ENCODE data around the gene CD80.
"Not testable (repeated sequence)": the region's sequence is repeated elsewhere in the genome, so short reads cannot be mapped to it uniquely, and the experiment has no call there.

Gene CD80

GRCh38 chr3:119571688-119572087 is 12.3 kb upstream of the CD80 start:
- no peak for DNase-seq (ENCODE audit: low spot score)
- POLR2A ChIA-PET (ENCODE audit: low non-redundant PET), result no interaction called here
- CTCF ChIA-PET, result no interaction called here
- TF ChIP-seq CTCF (conservative IDR thresholded peaks at IDR 0.05; ENCODE audit: low read depth), result no peak
- H3K27ac ChIP-seq, result no peak overlapping the region

- TF ChIP-seq CTCF (conservative IDR thresholded peaks at IDR 0.05; ENCODE audit: low read depth), result no peak
- H3K27ac ChIP-seq, result no peak overlapping the region
- ChIA-PET CTCF (no interaction called here), POLR2A (ENCODE audit: low non-redundant PET) (no interaction called here)
- DNase-seq (ENCODE audit: low spot score), result no peak
Measured at GRCh38 chr3:119571230-119571629, 11.8 kb upstream of the CD80 start.

GRCh38 chr3:119570229-119570628 is 10.8 kb upstream of the CD80 start:
- no peak for TF ChIP-seq CTCF (conservative IDR thresholded peaks at IDR 0.05; ENCODE audit: low read depth)
- H3K27ac ChIP-seq, result no peak overlapping the region
- CTCF ChIA-PET, result interaction anchor here (0.6 kb wide), 1 partner anchor 99 kb away, joined by 3 read pairs; no protein-coding TSS in a partner anchor
- no peak for DNase-seq (ENCODE audit: low spot score)
- POLR2A ChIA-PET (ENCODE audit: low non-redundant PET), result no interaction called here

- no peak for TF ChIP-seq CTCF (conservative IDR thresholded peaks at IDR 0.05; ENCODE audit: low read depth)
- ChIA-PET POLR2A (ENCODE audit: low non-redundant PET) (no interaction called here), CTCF (interaction anchor here (0.6 kb wide), 1 partner anchor 641 kb away, joined by 3 read pairs; no protein-coding TSS in a partner anchor)
- DNase-seq (ENCODE audit: low spot score), result no peak
- no peak overlapping the region for H3K27ac ChIP-seq
Measured at GRCh38 chr3:119569156-119569555, 9.7 kb upstream of the CD80 start.

- CTCF ChIA-PET; DNase-seq (ENCODE audit: low spot score); POLR2A ChIA-PET (ENCODE audit: low non-redundant PET); H3K27ac ChIP-seq: not testable (repeated sequence)
Measured at GRCh38 chr3:119563334-119563733, 3.9 kb upstream of the CD80 start.

- DNase-seq (ENCODE audit: low spot score), result no peak
- ChIA-PET CTCF (interaction anchor here (0.6 kb wide), 1 partner anchor 231 kb away, joined by 4 read pairs; no protein-coding TSS in a partner anchor), POLR2A (ENCODE audit: low non-redundant PET) (no interaction called here)
- TF ChIP-seq CTCF (conservative IDR thresholded peaks at IDR 0.05; ENCODE audit: low read depth), result no peak
- H3K27ac ChIP-seq, result no peak overlapping the region
Measured at GRCh38 chr3:119562307-119562961, 3.0 kb upstream of the CD80 start.

- no peak for TF ChIP-seq CTCF (conservative IDR thresholded peaks at IDR 0.05; ENCODE audit: low read depth)
- ChIA-PET POLR2A (ENCODE audit: low non-redundant PET) (no interaction called here), CTCF (interaction anchor here (0.7 kb wide), 1 partner anchor 20 kb away, joined by 3 read pairs; no protein-coding TSS in a partner anchor)
- H3K27ac ChIP-seq, result no peak overlapping the region
- DNase-seq (ENCODE audit: low spot score), result no peak
Measured at GRCh38 chr3:119560160-119560559, 746 bp upstream of the CD80 start.
